NB4 (cell line): Measurements from ENCODE around the gene H6PD.

Experiments
- POLR2A ChIP-seq: IDR thresholded peaks from 2 replicates; pipeline ENCODE4 v1.6.1; 2011; ENCODE audit warnings: mild to moderate bottlenecking; ENCODE audit not compliant: insufficient read length; ENCODE audit errors: extremely low read depth
- TF ChIP-seq, protein P1 (sequence below): IDR thresholded peaks from one replicate; pipeline ENCODE4 v1.5.1; 2012; ENCODE audit warnings: low read depth, low read length

DNA sequence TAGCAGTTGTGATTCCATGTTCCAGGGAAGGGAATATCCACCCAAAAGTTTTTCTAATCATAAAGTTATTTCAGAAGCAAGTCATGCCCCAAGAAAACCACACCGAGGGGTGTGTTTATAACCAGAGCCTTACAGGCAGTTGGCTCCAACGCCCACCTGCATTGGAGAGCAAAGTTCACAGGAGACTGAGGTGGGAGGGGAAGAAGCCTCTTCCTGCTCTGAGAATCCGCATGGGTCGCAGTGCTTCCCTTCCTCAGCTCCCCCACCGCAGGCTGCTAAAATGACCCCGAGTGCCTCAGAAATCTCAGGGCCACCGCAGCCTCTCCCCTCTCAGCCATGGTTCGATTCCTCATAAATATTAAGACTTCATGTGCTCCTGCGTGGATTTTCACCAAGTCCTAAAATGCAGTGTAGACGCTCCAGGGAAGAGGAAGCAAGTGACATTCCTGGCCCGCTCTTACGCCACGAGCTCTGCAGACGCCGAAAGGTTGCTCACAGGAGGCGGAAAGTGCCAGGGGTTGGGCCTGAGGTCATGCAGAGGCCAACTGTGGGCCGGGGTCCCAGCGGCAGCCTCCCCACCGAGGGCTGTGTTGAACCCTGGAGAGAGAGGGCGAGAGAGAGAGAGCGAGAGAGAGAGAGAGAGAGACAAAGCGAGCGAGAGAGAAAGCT lies 44.7 kb downstream of the H6PD start:
- TF ChIP-seq, protein P1, sequence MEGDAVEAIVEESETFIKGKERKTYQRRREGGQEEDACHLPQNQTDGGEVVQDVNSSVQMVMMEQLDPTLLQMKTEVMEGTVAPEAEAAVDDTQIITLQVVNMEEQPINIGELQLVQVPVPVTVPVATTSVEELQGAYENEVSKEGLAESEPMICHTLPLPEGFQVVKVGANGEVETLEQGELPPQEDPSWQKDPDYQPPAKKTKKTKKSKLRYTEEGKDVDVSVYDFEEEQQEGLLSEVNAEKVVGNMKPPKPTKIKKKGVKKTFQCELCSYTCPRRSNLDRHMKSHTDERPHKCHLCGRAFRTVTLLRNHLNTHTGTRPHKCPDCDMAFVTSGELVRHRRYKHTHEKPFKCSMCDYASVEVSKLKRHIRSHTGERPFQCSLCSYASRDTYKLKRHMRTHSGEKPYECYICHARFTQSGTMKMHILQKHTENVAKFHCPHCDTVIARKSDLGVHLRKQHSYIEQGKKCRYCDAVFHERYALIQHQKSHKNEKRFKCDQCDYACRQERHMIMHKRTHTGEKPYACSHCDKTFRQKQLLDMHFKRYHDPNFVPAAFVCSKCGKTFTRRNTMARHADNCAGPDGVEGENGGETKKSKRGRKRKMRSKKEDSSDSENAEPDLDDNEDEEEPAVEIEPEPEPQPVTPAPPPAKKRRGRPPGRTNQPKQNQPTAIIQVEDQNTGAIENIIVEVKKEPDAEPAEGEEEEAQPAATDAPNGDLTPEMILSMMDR, result no peak
- TF ChIP-seq POLR2A, result no peak
